Ascending aorta (tissue), 2 donors: ENCODE measurements around the gene ACSF3. TPM values are rescaled to one million over a fixed set of nuclear protein-coding genes. Genes with fewer than 3 reads are reported as not detected.
"Not testable (repeated sequence)": the region's sequence is repeated elsewhere in the genome, so short reads cannot be mapped to it uniquely, and the experiment has no call there.

Experiments
- DNase-seq, 2 donors: peaks; one replicate each; pipeline ENCODE4 v3.0.0-alpha.2; 2019; ENCODE audit warnings: low spot score in 2 of 2
- H3K27ac ChIP-seq, 2 donors: fragments of 200-600 bp; sonication (generic); one replicate each; pipeline ENCODE4 v1.5.1; 2016 to 2017; ENCODE audit warnings: mild to moderate bottlenecking in 1 of 2
- H3K27me3 ChIP-seq: fragments of 200-600 bp; sonication (generic); one replicate; pipeline ENCODE4 v1.5.1; 2017
- H3K36me3 ChIP-seq, 2 donors: fragments of 200-600 bp; sonication (generic); one replicate each; pipeline ENCODE4 v1.5.1; 2016
- H3K4me1 ChIP-seq, 2 donors: fragments of 200-600 bp; sonication (generic); one replicate each; pipeline ENCODE4 v1.5.1; 2016 to 2017; ENCODE audit warnings: mild to moderate bottlenecking in 1 of 2
- H3K4me3 ChIP-seq, 2 donors: fragments of 200-600 bp; sonication (generic); one replicate each; pipeline ENCODE4 v1.5.1; 2016 to 2017; ENCODE audit warnings: mild to moderate bottlenecking in 1 of 2
- H3K9me3 ChIP-seq, 2 donors: fragments of 200-600 bp; sonication (generic); one replicate each; pipeline ENCODE4 v1.5.1; 2016
- intact Hi-C: fragments of 100-400 bp; cut with DNase I; formaldehyde crosslinking; loops from one replicate; pipeline ENCODE4 v1.15.1; 2023
- total RNA-seq: library from RNA; depleted of rRNA; stranded (reverse); fragments of >200 nt; gene quantifications from one replicate; pipeline ENCODE4 v1.1.0, GENCODE V29; 2016
- TF ChIP-seq, protein P1 (sequence below), 3 experiments: fragments of 200-600 bp in 2 of 3; fragments of 450-650 bp in 1 of 3; sonication (generic) in 2 of 3; IDR thresholded peaks; one replicate each; pipeline ENCODE4 v1.5.1; 2016 to 2019; ENCODE audit warnings: antibody characterized with exemption in 3 of 3, mild to moderate bottlenecking in 1 of 3, moderate library complexity in 1 of 3

Gene ACSF3
- total RNA-seq, 1 donor from 2014 or later: 5.2 TPM

- H3K36me3 ChIP-seq: no peaks in the 10 kb centered on the region
- no peaks in the 10 kb centered on the region for H3K9me3 ChIP-seq
- H3K27ac ChIP-seq: no peak overlapping the region
- DNase-seq: no peak
- intact Hi-C loops: no loop called here
- no peak overlapping the region for H3K4me3 ChIP-seq
- no peaks in the 10 kb centered on the region for H3K4me1 ChIP-seq
- no peaks in the 10 kb centered on the region for H3K27me3 ChIP-seq
- TF ChIP-seq, protein P1, sequence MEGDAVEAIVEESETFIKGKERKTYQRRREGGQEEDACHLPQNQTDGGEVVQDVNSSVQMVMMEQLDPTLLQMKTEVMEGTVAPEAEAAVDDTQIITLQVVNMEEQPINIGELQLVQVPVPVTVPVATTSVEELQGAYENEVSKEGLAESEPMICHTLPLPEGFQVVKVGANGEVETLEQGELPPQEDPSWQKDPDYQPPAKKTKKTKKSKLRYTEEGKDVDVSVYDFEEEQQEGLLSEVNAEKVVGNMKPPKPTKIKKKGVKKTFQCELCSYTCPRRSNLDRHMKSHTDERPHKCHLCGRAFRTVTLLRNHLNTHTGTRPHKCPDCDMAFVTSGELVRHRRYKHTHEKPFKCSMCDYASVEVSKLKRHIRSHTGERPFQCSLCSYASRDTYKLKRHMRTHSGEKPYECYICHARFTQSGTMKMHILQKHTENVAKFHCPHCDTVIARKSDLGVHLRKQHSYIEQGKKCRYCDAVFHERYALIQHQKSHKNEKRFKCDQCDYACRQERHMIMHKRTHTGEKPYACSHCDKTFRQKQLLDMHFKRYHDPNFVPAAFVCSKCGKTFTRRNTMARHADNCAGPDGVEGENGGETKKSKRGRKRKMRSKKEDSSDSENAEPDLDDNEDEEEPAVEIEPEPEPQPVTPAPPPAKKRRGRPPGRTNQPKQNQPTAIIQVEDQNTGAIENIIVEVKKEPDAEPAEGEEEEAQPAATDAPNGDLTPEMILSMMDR (IDR thresholded peaks at IDR 0.05): no peak
These were observed 29.8 kb upstream of the ACSF3 start for GRCh38 chr16:89063768-89064320.

DNA sequence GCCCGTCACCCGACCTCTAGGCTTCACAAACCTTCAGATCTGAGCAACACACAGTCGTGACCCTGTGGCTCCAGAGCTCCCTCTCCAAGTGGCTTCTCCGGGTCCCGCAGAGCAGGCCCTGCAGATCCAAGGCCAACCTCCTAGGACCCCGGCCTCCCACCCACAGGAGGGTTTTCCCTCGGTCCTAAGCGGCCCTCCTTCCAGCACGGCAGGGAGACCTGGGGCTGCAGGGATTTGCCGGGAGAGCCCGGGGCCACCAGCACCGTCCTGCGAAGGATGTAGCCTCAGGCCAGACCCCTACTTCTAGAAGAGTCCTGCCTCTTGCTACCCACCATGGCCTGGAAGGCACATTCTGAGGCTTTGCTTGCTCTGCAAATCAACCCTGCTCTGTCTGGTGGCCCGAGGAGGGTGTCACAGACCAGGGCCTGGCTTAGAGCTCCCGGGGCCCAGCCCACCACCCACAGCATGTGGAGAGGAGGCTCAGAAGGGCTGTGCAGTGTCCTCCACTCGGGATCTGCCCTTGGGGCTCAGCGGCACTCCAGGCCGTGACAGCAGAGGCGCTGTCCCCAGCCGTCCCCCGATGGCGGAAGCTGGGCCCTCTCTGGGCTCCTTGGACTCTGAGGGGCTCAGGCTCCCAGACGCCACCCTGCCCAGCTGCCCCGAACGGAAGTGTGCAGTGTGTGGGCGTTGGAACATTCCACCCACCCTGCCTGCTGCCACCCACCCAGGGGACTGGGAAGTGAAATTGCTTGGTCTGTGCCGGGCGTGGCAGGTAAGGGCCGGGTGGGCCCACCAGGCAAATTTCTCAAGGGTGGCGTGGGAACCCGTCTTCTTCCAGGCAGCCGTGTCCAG is 28.8 kb upstream of the ACSF3 start:
- H3K27ac ChIP-seq: no peak overlapping the region
- H3K27me3 ChIP-seq: no peaks in the 10 kb centered on the region
- no peaks in the 10 kb centered on the region for H3K9me3 ChIP-seq
- no peak overlapping the region for H3K4me3 ChIP-seq
- TF ChIP-seq, protein P1 (IDR thresholded peaks at IDR 0.05): no peak
- intact Hi-C loops: no loop called here
- H3K4me1 ChIP-seq: no peaks in the 10 kb centered on the region
- no peaks in the 10 kb centered on the region for H3K36me3 ChIP-seq
- DNase-seq: no peak

- TF ChIP-seq, protein P1 (IDR thresholded peaks at IDR 0.05): no peak
- intact Hi-C loops: no loop called here
- no peaks in the 10 kb centered on the region for H3K27me3 ChIP-seq
- H3K9me3 ChIP-seq: no peaks in the 10 kb centered on the region
- no peak overlapping the region for H3K4me3 ChIP-seq
- H3K27ac ChIP-seq: no peak overlapping the region
- H3K36me3 ChIP-seq: no peaks in the 10 kb centered on the region
- DNase-seq: no peak
- no peaks in the 10 kb centered on the region for H3K4me1 ChIP-seq
These were observed 28.2 kb upstream of the ACSF3 start for GRCh38 chr16:89065458-89065822.

DNA sequence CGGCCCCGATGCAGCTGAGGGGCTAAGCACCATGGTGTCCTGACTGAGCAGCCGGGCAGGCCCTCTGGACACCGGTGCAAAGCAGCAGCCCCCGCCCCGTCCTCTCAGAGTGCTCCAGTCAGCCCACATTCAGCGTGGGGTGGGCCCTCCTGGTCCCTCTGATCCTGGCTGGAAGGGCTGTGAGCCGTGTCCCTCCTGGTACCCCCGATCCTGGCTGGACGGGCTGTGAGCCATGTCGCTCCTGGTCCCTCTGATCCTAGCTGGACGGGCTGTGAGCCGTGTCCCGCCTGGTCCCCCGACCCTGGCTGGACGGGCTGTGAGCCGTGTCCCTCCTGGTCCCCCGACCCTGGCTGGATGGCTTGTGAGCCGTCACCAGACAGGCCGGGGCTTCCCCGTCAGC is 26.9 kb upstream of the ACSF3 start:
- Histone ChIP-seq H3K4me3 (no peak overlapping the region), H3K9me3 (no peaks in the 10 kb centered on the region), H3K27me3 (no peaks in the 10 kb centered on the region), H3K27ac (no peak overlapping the region), H3K36me3 (no peaks in the 10 kb centered on the region), H3K4me1 (no peaks in the 10 kb centered on the region)
- no peak for DNase-seq
- TF ChIP-seq, protein P1 (IDR thresholded peaks at IDR 0.05): no peak
- intact Hi-C loops: no loop called here

- Histone ChIP-seq H3K4me1 (no peaks in the 10 kb centered on the region), H3K27me3 (no peaks in the 10 kb centered on the region), H3K27ac (no peak overlapping the region), H3K4me3 (no peak overlapping the region), H3K9me3 (no peaks in the 10 kb centered on the region), H3K36me3 (no peaks in the 10 kb centered on the region)
- DNase-seq: no peak
- TF ChIP-seq, protein P1 (IDR thresholded peaks at IDR 0.05): no peak
- intact Hi-C loops: no loop called here
These were observed 25.8 kb upstream of the ACSF3 start for GRCh38 chr16:89067677-89068443.

GRCh38 chr16:89068814-89069616 is 24.6 kb upstream of the ACSF3 start:
- H3K4me1 ChIP-seq, H3K4me3 ChIP-seq, H3K9me3 ChIP-seq, H3K27ac ChIP-seq, DNase-seq, H3K36me3 ChIP-seq, H3K27me3 ChIP-seq, intact Hi-C loops: not testable (repeated sequence)
